K562 (cell line): ENCODE results near the gene LMX1B. TPM values are rescaled to one million over a fixed set of nuclear protein-coding genes. Genes with fewer than 3 reads are reported as not detected.

Experiments used
- ATAC-seq: fragments of 200-7000 bp; cut with Tn5 transposase; 3 replicates; pipeline ENCODE4 v1.9.1; 2020; ENCODE audit warnings: moderate library complexity
- BruUV-seq: library from RNA; stranded (reverse); fragments of 400-500 nt; replicated peaks from 2 replicates; lab custom pipeline; 2021; lab: Mats Ljungman, UMichigan
- CTCF ChIA-PET: fragments of 300-600 bp; formaldehyde crosslinking; extraction: SDS; loops from one replicate; lab custom pipeline; 2021; ENCODE audit warnings: low intra/inter-chr PET ratio; lab: Yijun Ruan, JAX
- POLR2A ChIA-PET: fragments of 300-600, 350-650 bp; sonication (Branson Sonifier 250); formaldehyde crosslinking; extraction: SDS; loops from one replicate; lab custom pipeline; 2021; ENCODE audit warnings: antibody characterized with exemption, inconsistent platforms; lab: Yijun Ruan, JAX
- DNase-seq, 4 experiments: peaks; one replicate each; pipeline versions ENCODE4 v3.0.0 to v3.0.0-alpha.2; 2011 to 2018; ENCODE audit warnings: low spot score in 3 of 4, mixed read lengths in 3 of 4; ENCODE audit errors: extremely low read depth in 1 of 4
- FAIRE-seq: peaks from 2 replicates; lab custom pipeline; 2011; peaks lifted over from hg19 to GRCh38; lab: Jason Lieb, UNC
- H2AFZ ChIP-seq: 2 replicates; pipeline ENCODE4 v1.6.0; 2011; ENCODE audit warnings: low read depth, low read length, control low read depth, inconsistent platforms
- H3K27ac ChIP-seq: fragments of 200-600 bp; 3 replicates; pipeline ENCODE4 v1.8.0; 2011; ENCODE audit warnings: low read depth, mild to moderate bottlenecking, control low read depth, inconsistent platforms, low read length, moderate library complexity, mixed read lengths; ENCODE audit errors: extremely low read depth
- H3K27me3 ChIP-seq, 2 experiments: fragments of 300-600 bp in 1 of 2; 2 replicates in 1 of 2; 3 replicates in 1 of 2; pipeline versions ENCODE4 v1.6.0 to v1.8.0; 2011; ENCODE audit warnings: inconsistent platforms in 2 of 2, low read length in 2 of 2, mild to moderate bottlenecking in 1 of 2, mixed read lengths in 1 of 2, moderate library complexity in 1 of 2; ENCODE audit not compliant: control insufficient read depth in 2 of 2, insufficient read depth in 2 of 2
- H3K36me3 ChIP-seq: fragments of 300-600 bp; 3 replicates; pipeline ENCODE4 v1.8.0; 2011; ENCODE audit warnings: mild to moderate bottlenecking, low read length, inconsistent platforms; ENCODE audit not compliant: control insufficient read depth, insufficient read depth
- H3K4me1 ChIP-seq, 2 experiments: fragments of 200-600 bp in 1 of 2; replicated peaks in 1 of 2; 2 replicates in 1 of 2; 3 replicates in 1 of 2; pipeline versions ENCODE4 v1.5.1 to v1.8.0; 2011; ENCODE audit warnings: inconsistent platforms in 2 of 2, low read length in 2 of 2, mild to moderate bottlenecking in 1 of 2, mixed read lengths in 1 of 2, moderate library complexity in 1 of 2; ENCODE audit not compliant: control insufficient read depth in 2 of 2, insufficient read depth in 2 of 2
- H3K4me2 ChIP-seq: 2 replicates; pipeline ENCODE4 v1.6.1; 2011; ENCODE audit warnings: low read length, control low read depth, inconsistent platforms, mixed read lengths; ENCODE audit not compliant: insufficient read depth
- H3K4me3 ChIP-seq: fragments of 200-600 bp; sonication (generic), shearing (Covaris generic); 2 replicates; pipeline ENCODE4 v1.5.1; 2016; ENCODE audit warnings: control low read depth, inconsistent platforms
- H3K79me2 ChIP-seq: fragments of 200-600 bp; 3 replicates; pipeline ENCODE4 v1.8.0; 2011; ENCODE audit warnings: low read length, inconsistent platforms; ENCODE audit not compliant: control insufficient read depth, insufficient read depth
- H3K9ac ChIP-seq, 2 experiments: 2 replicates each; pipeline versions ENCODE4 v1.6.0 to v1.6.1; 2011; ENCODE audit warnings: low read depth in 2 of 2, low read length in 2 of 2, control low read depth in 1 of 2, inconsistent platforms in 1 of 2, mild to moderate bottlenecking in 1 of 2, mixed read lengths in 1 of 2; ENCODE audit not compliant: insufficient read depth in 1 of 2
- H3K9me1 ChIP-seq: one replicate; pipeline ENCODE4 v1.6.0; 2011; ENCODE audit warnings: inconsistent platforms, mild to moderate bottlenecking, low read length, moderate library complexity; ENCODE audit not compliant: control insufficient read depth, insufficient read depth
- H3K9me3 ChIP-seq: replicated peaks from 2 replicates; pipeline ENCODE4 v1.5.1; 2011; ENCODE audit warnings: low read depth, low read length, inconsistent platforms; ENCODE audit not compliant: control insufficient read depth, insufficient read depth
- H4K20me1 ChIP-seq: replicated peaks from 2 replicates; pipeline ENCODE4 v1.6.1; 2011; ENCODE audit warnings: low read length, inconsistent platforms, mixed read lengths; ENCODE audit not compliant: control insufficient read depth, insufficient read depth
- CHD4 ChIP-seq: fragments of 200-600 bp; sonication (generic); IDR thresholded peaks from 3 replicates; pipeline ENCODE4 v1.6.1; 2012; ENCODE audit warnings: low read depth, mild to moderate bottlenecking, mixed read lengths, low read length, inconsistent platforms; ENCODE audit not compliant: insufficient read depth, insufficient replicate concordance, poor library complexity, severe bottlenecking
- ID3 ChIP-seq, 2 experiments: fragments of 250-450 bp in 1 of 2; fragments of 450-650 bp in 1 of 2; sonication (Bioruptor Pico) in 1 of 2; IDR thresholded peaks; 2 replicates each; pipeline versions ENCODE4 v1.6.1 to v1.8.0; 2016 to 2021; ENCODE audit warnings: mild to moderate bottlenecking in 2 of 2, moderate library complexity in 2 of 2, missing compliant biosample characterization in 1 of 2, missing genetic modification characterization in 1 of 2
- KDM5B ChIP-seq: fragments of 200-600 bp; sonication (generic); IDR thresholded peaks from 2 replicates; pipeline ENCODE4 v1.6.1; 2012; ENCODE audit warnings: low read depth, mild to moderate bottlenecking, moderate library complexity, low read length, control low read depth, inconsistent platforms; ENCODE audit not compliant: insufficient replicate concordance
- MTA1 ChIP-seq: fragments of 450-650 bp; IDR thresholded peaks from 2 replicates; pipeline ENCODE4 v1.6.1; 2017; ENCODE audit warnings: borderline replicate concordance
- RBM34 ChIP-seq: fragments of 200-400 bp; formaldehyde crosslinking; IDR thresholded peaks from 2 replicates; pipeline ENCODE4 v1.6.1; 2018; ENCODE audit warnings: low read length, borderline replicate concordance; ENCODE audit not compliant: insufficient read depth
- TAL1 ChIP-seq: fragments of 450-650 bp; IDR thresholded peaks from 2 replicates; pipeline ENCODE4 v1.6.1; 2016; ENCODE audit warnings: mild to moderate bottlenecking
- YBX1 ChIP-seq: fragments of 450-650 bp; IDR thresholded peaks from 2 replicates; pipeline ENCODE4 v1.7.1; 2016; ENCODE audit warnings: mild to moderate bottlenecking
- ZBTB11 ChIP-seq, 3 experiments: fragments of 200-800 bp in 1 of 3; fragments of 250-450 bp in 1 of 3; fragments of 450-650 bp in 1 of 3; sonication (Bioruptor Pico) in 1 of 3; sonication (Bioruptor generic) in 1 of 3; formaldehyde crosslinking in 1 of 3; IDR thresholded peaks; 2 replicates each; pipeline versions ENCODE4 v1.6.1 to v1.8.0; 2016 to 2022; ENCODE audit warnings: mild to moderate bottlenecking in 2 of 3, missing genetic modification characterization in 2 of 3, missing compliant biosample characterization in 1 of 3, moderate library complexity in 1 of 3
- ZFP91 ChIP-seq: sonication (generic); formaldehyde crosslinking; IDR thresholded peaks from 2 replicates; pipeline ENCODE4 v1.8.0; 2022; ENCODE audit warnings: mild to moderate bottlenecking, missing genetic modification reagents
- ZKSCAN8 ChIP-seq: fragments of 200-800 bp; sonication (Bioruptor generic); IDR thresholded peaks from 2 replicates; pipeline ENCODE4 v1.6.1; 2016; ENCODE audit warnings: missing genetic modification characterization, missing compliant biosample characterization
- WGBS: fragments of 100-300 bp; shearing (Covaris generic); methylation state at CpG from one replicate; pipeline ENCODE4 v1.1.6; 2016; ENCODE audit warnings: low coverage, mixed read lengths; ENCODE audit not compliant: insufficient coverage; ENCODE audit errors: missing lambda C conversion rate; 5-methylcytosine and 5-hydroxymethylcytosine counted together
- in situ Hi-C: fragments of 300-500 bp; cut with MboI; formaldehyde crosslinking; loops from 4 replicates; pipeline ENCODE4 v1.15.0; 2018; ENCODE audit warnings: inconsistent platforms, mixed read lengths
- intact Hi-C: fragments of 100-400 bp; cut with micrococcal nuclease; formaldehyde crosslinking; loops from 2 replicates; pipeline ENCODE4 v1.14.2; 2022
- polyA plus RNA-seq, 8 experiments: library from polyadenylated mRNA; depleted of rRNA in 4 of 8; stranded (reverse) in 5 of 8; unstranded in 3 of 8; fragments of >200 nt; fragmentation: Nextera tagmentation in 2 of 8; fragmentation: Illumina TruSeq in 1 of 8; extraction: Ambion mirVana in 2 of 8; extraction: Trizol in 1 of 8; gene quantifications; 2 replicates each; pipeline versions ENCODE4 v1.2.1 to v1.2.3, GENCODE V29; 2011 to 2014; ENCODE audit warnings: inconsistent platforms in 1 of 8, missing spikeins in 1 of 8
- total RNA-seq, 7 experiments: library from RNA; depleted of rRNA in 6 of 7; stranded (reverse); fragments of >200 nt in 6 of 7; fragmentation: Illumina TruSeq in 2 of 7; extraction: Trizol in 2 of 7; gene quantifications; 2 replicates each; pipeline versions ENCODE4 v1.2.1 to v1.2.3, GENCODE V29; 2011 to 2021; ENCODE audit warnings: low replicate concordance in 1 of 7

Gene LMX1B
- total and polyA plus RNA-seq, 9 of the 15 experiments (the other 6 are each of a cell fraction or from before 2014, with no cell fraction given): not detected

- no peak overlapping the region for H3K4me2 ChIP-seq
- TF ChIP-seq ZBTB11 (CRISPR knock-in tag; IDR thresholded peaks at IDR 0.05): no peak
- no peak for TF ChIP-seq TAL1
- no peak for TF ChIP-seq RBM34
- TF ChIP-seq ID3 (CRISPR knock-in tag; IDR thresholded peaks at IDR 0.05): no peak
- TF ChIP-seq ID3 (tag; IDR thresholded peaks at IDR 0.05): no peak
- no peak for TF ChIP-seq KDM5B
- no peak for TF ChIP-seq ZFP91 (CRISPR knock-in tag)
- TF ChIP-seq MTA1: no peak
- no peak for TF ChIP-seq ZKSCAN8 (CRISPR knock-in tag)
- TF ChIP-seq CHD4: no peak
- TF ChIP-seq YBX1: no peak
- TF ChIP-seq, all 486 proteins: peak for 0
- peaks cover 20 to 82% of the 10 kb centered on the region in 2 experiments; a peak in 4 of 5 replicates for H3K27me3 ChIP-seq
- H3K9me1 ChIP-seq: no peaks in the 10 kb centered on the region
- peaks cover 10% of the 10 kb centered on the region for H4K20me1 ChIP-seq
- no peak overlapping the region for H3K4me3 ChIP-seq
- no TSS peak for BruUV-seq
- WGBS: under 1% methylated on average over 12 of the region's 14 CpGs
- H3K9ac ChIP-seq: no peak overlapping the region
- no peaks in the 10 kb centered on the region for H3K36me3 ChIP-seq
- H2AFZ ChIP-seq: no peak overlapping the region
- FAIRE-seq (no peak), DNase-seq (no peak), ATAC-seq (no peak)
- CTCF ChIA-PET: no interaction called here
- H3K9me3 ChIP-seq: no peaks in the 10 kb centered on the region
- POLR2A ChIA-PET: interaction anchor here (0.6 kb wide), 1 partner anchor 118 kb away, joined by 3 read pairs; no protein-coding TSS in a partner anchor
- H3K79me2 ChIP-seq: no peaks in the 10 kb centered on the region
- peaks cover 0 to 12% of the 10 kb centered on the region in 2 experiments; a peak in 2 of 5 replicates for H3K4me1 ChIP-seq
- intact Hi-C loops: no loop called here
- no peak overlapping the region for H3K27ac ChIP-seq
- in situ Hi-C loops: no loop called here
Measured at GRCh38 chr9:126669108-126669507, 55.4 kb downstream of the LMX1B start.
